HG03066 (cell line): ENCODE data around the gene FNDC3B.

Source experiments
- ATAC-seq: cut with Tn5 transposase; IDR thresholded peaks from one replicate; pipeline ENCODE4 v1.9.1; 2021; ENCODE audit warnings: low read depth; ENCODE audit not compliant: unreplicated experiment

The FNDC3B gene

GRCh38 chr3:172203522-172204258 is 164.3 kb downstream of the FNDC3B start:
- no peak for ATAC-seq

GRCh38 chr3:172204716-172205115 is 165.3 kb downstream of the FNDC3B start:
- ATAC-seq: no peak

- ATAC-seq: no peak
These were observed 169.4 kb downstream of the FNDC3B start for GRCh38 chr3:172208586-172209332.

- no peak for ATAC-seq
These were observed 170.2 kb downstream of the FNDC3B start for GRCh38 chr3:172209333-172210321.

- no peak for ATAC-seq
These were observed 171.0 kb downstream of the FNDC3B start for GRCh38 chr3:172210355-172210754.

- no peak for ATAC-seq
These were observed 171.7 kb downstream of the FNDC3B start for GRCh38 chr3:172211123-172211522.

GRCh38 chr3:172213200-172213599 is 173.8 kb downstream of the FNDC3B start:
- ATAC-seq: no peak

GRCh38 chr3:172213904-172214303 is 174.5 kb downstream of the FNDC3B start:
- no peak for ATAC-seq

GRCh38 chr3:172216267-172216666 is 176.9 kb downstream of the FNDC3B start:
- no peak for ATAC-seq

GRCh38 chr3:172216911-172217310 is 177.5 kb downstream of the FNDC3B start:
- no peak for ATAC-seq

GRCh38 chr3:172217877-172218276 is 178.5 kb downstream of the FNDC3B start:
- no peak for ATAC-seq

- peak; percentile 59 for ATAC-seq
These were observed 179.3 kb downstream of the FNDC3B start for GRCh38 chr3:172218350-172219323.

GRCh38 chr3:172219750-172220149 is 180.4 kb downstream of the FNDC3B start:
- ATAC-seq: no peak

- no peak for ATAC-seq
These were observed 182.2 kb downstream of the FNDC3B start for GRCh38 chr3:172221547-172221946.

GRCh38 chr3:172222478-172223071 is 183.2 kb downstream of the FNDC3B start:
- no peak for ATAC-seq

GRCh38 chr3:172223870-172224269 is 184.5 kb downstream of the FNDC3B start:
- no peak for ATAC-seq

GRCh38 chr3:172224560-172225214 is 185.3 kb downstream of the FNDC3B start:
- ATAC-seq: no peak

- no peak for ATAC-seq
These were observed 185.9 kb downstream of the FNDC3B start for GRCh38 chr3:172225215-172225707.

- no peak for ATAC-seq
These were observed 187.5 kb downstream of the FNDC3B start for GRCh38 chr3:172226831-172227230.
